GM20431 (cell line): ENCODE results near the gene NDUFAB1.
"Not testable (repeated sequence)": the region's sequence is repeated elsewhere in the genome, so short reads cannot be mapped to it uniquely, and the experiment has no call there.

Experiments used
- in situ Hi-C: fragments of 300-500 bp; cut with MseI, MboI; formaldehyde crosslinking; loops from one replicate; pipeline ENCODE4 v1.15.0; 2020; ENCODE audit warnings: low sequenced_read_pairs; ENCODE audit not compliant: unreplicated experiment

NDUFAB1 gene

GRCh38 chr16:23595951-23596720 lies at the start of gene NDUFAB1:
Gene NDUFAB1, minus strand, starts transcription at chr16:23596316. Its CDS starts 26 bp downstream, at chr16:23596290.
- in situ Hi-C loops: no loop called here

- in situ Hi-C loops: no loop called here
Observed at GRCh38 chr16:23642246-23642774, 46.2 kb upstream of the NDUFAB1 start.

- in situ Hi-C loops: no loop called here
Observed at GRCh38 chr16:23640931-23641765, 45.0 kb upstream of the NDUFAB1 start, which contains the start of the genes DCTN5 and PALB2. Gene DCTN5, plus strand, starts transcription at chr16:23641466. Its CDS starts 77 bp downstream, at chr16:23641543. Gene PALB2, minus strand, starts transcription at chr16:23641310. Its CDS starts 153 bp downstream, at chr16:23641157.

GRCh38 chr16:23640615-23640930 lies 44.5 kb upstream of the NDUFAB1 start:
- in situ Hi-C loops: no loop called here

- in situ Hi-C loops: no loop called here
Observed at GRCh38 chr16:23635958-23636357, 39.8 kb upstream of the NDUFAB1 start.

GRCh38 chr16:23634461-23635036 lies 38.4 kb upstream of the NDUFAB1 start:
- in situ Hi-C loops: no loop called here

- in situ Hi-C loops: not testable (repeated sequence)
Observed at GRCh38 chr16:23631874-23632273, 35.8 kb upstream of the NDUFAB1 start.

- in situ Hi-C loops: no loop called here
Observed at GRCh38 chr16:23629516-23629915, 33.4 kb upstream of the NDUFAB1 start.

- in situ Hi-C loops: no loop called here
Observed at GRCh38 chr16:23624092-23624491, 28.0 kb upstream of the NDUFAB1 start.

- in situ Hi-C loops: no loop called here
Observed at GRCh38 chr16:23615805-23616204, 19.7 kb upstream of the NDUFAB1 start.

- in situ Hi-C loops: no loop called here
Observed at GRCh38 chr16:23611936-23612335, 15.8 kb upstream of the NDUFAB1 start.

GRCh38 chr16:23610905-23611304 lies 14.8 kb upstream of the NDUFAB1 start:
- in situ Hi-C loops: not testable (repeated sequence)

GRCh38 chr16:23609929-23610328 lies 13.8 kb upstream of the NDUFAB1 start:
- in situ Hi-C loops: no loop called here

- in situ Hi-C loops: no loop called here
Observed at GRCh38 chr16:23608194-23608593, 12.1 kb upstream of the NDUFAB1 start.

- in situ Hi-C loops: no loop called here
Observed at GRCh38 chr16:23607726-23608125, 11.6 kb upstream of the NDUFAB1 start.

- in situ Hi-C loops: no loop called here
Observed at GRCh38 chr16:23597003-23597756, 1.1 kb upstream of the NDUFAB1 start.

GRCh38 chr16:23595246-23595950 lies 718 bp downstream of the NDUFAB1 start:
- in situ Hi-C loops: no loop called here

- in situ Hi-C loops: no loop called here
Observed at GRCh38 chr16:23594186-23594585, 1.9 kb downstream of the NDUFAB1 start.

GRCh38 chr16:23590181-23590580 lies 5.9 kb downstream of the NDUFAB1 start:
- in situ Hi-C loops: no loop called here
